Hepatocyte (in vitro differentiated cells): ENCODE results near the gene ZNF154.

Source experiments
- CTCF ChIP-seq: fragments of 200-600 bp; sonication (generic); IDR thresholded peaks from 2 replicates; pipeline ENCODE4 v1.5.1; 2016; ENCODE audit warnings: antibody characterized with exemption, mild to moderate bottlenecking; ENCODE audit not compliant: poor library complexity
- EZH2phosphoT487 ChIP-seq: fragments of 200-600 bp; sonication (generic); IDR thresholded peaks from one replicate; pipeline ENCODE4 v1.6.1; 2018; ENCODE audit warnings: antibody characterized with exemption, mild to moderate bottlenecking, low read depth, moderate library complexity; ENCODE audit not compliant: unreplicated experiment, severe bottlenecking

GRCh38 chr19:57687363-57688010 is 21.5 kb downstream of the ZNF154 start:
- TF ChIP-seq CTCF: no peak
- no peak for TF ChIP-seq EZH2phosphoT487
